ENCODE results near the gene CFLAR. TPM values are rescaled to one million over a fixed set of nuclear protein-coding genes. Genes with fewer than 3 reads are reported as not detected.

Gene CFLAR
- total and polyA plus RNA-seq, 2 of the 13 experiments (the other 11 are each of a cell fraction or from before 2014, with no cell fraction given) = 43.8 to 92.1 TPM

- TF ChIP-seq ZNF672 (CRISPR knock-in tag; IDR thresholded peaks at IDR 0.05) (no peak), HBP1 (CRISPR knock-in tag; IDR thresholded peaks at IDR 0.05; ENCODE audit: low read depth) (no peak), ZNF503 (CRISPR knock-in tag; IDR thresholded peaks at IDR 0.05) (no peak), SMAD3 (CRISPR knock-in tag; IDR thresholded peaks at IDR 0.05) (no peak), ZNF674 (CRISPR knock-in tag; IDR thresholded peaks at IDR 0.05; ENCODE audit: low read depth) (no peak), RNF219 (CRISPR knock-in tag; IDR thresholded peaks at IDR 0.05) (no peak), CENPT (CRISPR knock-in tag; IDR thresholded peaks at IDR 0.05; ENCODE audit: low read depth) (no peak), ARNT (IDR thresholded peaks at IDR 0.05) (no peak), PHF21A (CRISPR knock-in tag; IDR thresholded peaks at IDR 0.05) (no peak)
These were observed 80.0 kb downstream of the CFLAR start (continued) for GRCh38 chr2:201196003-201196402.
